Hepatocyte (in vitro differentiated cells): ENCODE results near the gene TMEM204. TPM values are rescaled to one million over a fixed set of nuclear protein-coding genes. Genes with fewer than 3 reads are reported as not detected.

Experiments
- DNase-seq: peaks from one replicate; pipeline ENCODE4 v3.0.0-alpha.2; 2016; ENCODE audit warnings: low spot score
- H2AFZ ChIP-seq: fragments of 200-600 bp; sonication (generic); 2 replicates; pipeline ENCODE4 v1.6.0; 2016; ENCODE audit warnings: antibody characterized with exemption, mild to moderate bottlenecking
- H3K27ac ChIP-seq: fragments of 200-600 bp; sonication (generic); 2 replicates; pipeline ENCODE4 v1.5.1; 2016; ENCODE audit warnings: mild to moderate bottlenecking
- H3K27me3 ChIP-seq: fragments of 200-600 bp; sonication (generic); 2 replicates; pipeline ENCODE4 v1.6.1; 2016
- H3K36me3 ChIP-seq: fragments of 200-600 bp; sonication (generic); replicated peaks from 2 replicates; pipeline ENCODE4 v1.5.1; 2016; ENCODE audit warnings: low read depth; ENCODE audit not compliant: insufficient read depth
- H3K4me1 ChIP-seq: fragments of 200-600 bp; sonication (generic); 2 replicates; pipeline ENCODE4 v1.5.1; 2016; ENCODE audit warnings: mild to moderate bottlenecking, moderate library complexity; ENCODE audit not compliant: insufficient read depth
- H3K4me2 ChIP-seq: fragments of 200-600 bp; sonication (generic); 2 replicates; pipeline ENCODE4 v1.6.0; 2016
- H3K4me3 ChIP-seq: fragments of 200-600 bp; sonication (generic); 2 replicates; pipeline ENCODE4 v1.5.1; 2016; ENCODE audit warnings: mild to moderate bottlenecking
- H3K79me2 ChIP-seq: fragments of 200-600 bp; sonication (generic); 2 replicates; pipeline ENCODE4 v1.6.0; 2017; ENCODE audit warnings: mild to moderate bottlenecking
- H3K9me2 ChIP-seq: fragments of 200-600 bp; sonication (generic); replicated peaks from 2 replicates; pipeline ENCODE4 v1.6.0; 2017; ENCODE audit warnings: mild to moderate bottlenecking; ENCODE audit not compliant: insufficient read depth
- H3K9me3 ChIP-seq: fragments of 200-600 bp; sonication (generic); 2 replicates; pipeline ENCODE4 v1.5.1; 2016; ENCODE audit warnings: low read depth, mild to moderate bottlenecking
- H4K20me1 ChIP-seq: fragments of 200-600 bp; sonication (generic); 2 replicates; pipeline ENCODE4 v1.6.0; 2016; ENCODE audit warnings: mild to moderate bottlenecking; ENCODE audit not compliant: insufficient read depth, poor library complexity, severe bottlenecking
- EZH2 ChIP-seq: fragments of 200-600 bp; sonication (generic); IDR thresholded peaks from 2 replicates; pipeline ENCODE4 v1.6.1; 2016; ENCODE audit warnings: antibody characterized with exemption, mild to moderate bottlenecking, borderline replicate concordance
- EZH2phosphoT487 ChIP-seq: fragments of 200-600 bp; sonication (generic); IDR thresholded peaks from one replicate; pipeline ENCODE4 v1.6.1; 2018; ENCODE audit warnings: antibody characterized with exemption, mild to moderate bottlenecking, low read depth, moderate library complexity; ENCODE audit not compliant: unreplicated experiment, severe bottlenecking
- WGBS: methylation state at CpG from one replicate; pipeline ENCODE4 v1.1.6; 2016; ENCODE audit warnings: low lambda C conversion rate; ENCODE audit errors: missing lambda C conversion rate; 5-methylcytosine and 5-hydroxymethylcytosine counted together
- polyA plus RNA-seq: library from polyadenylated mRNA; unstranded; fragments of >200 nt; fragmentation: Nextera tagmentation; extraction: Ambion mirVana; gene quantifications from 2 replicates; pipeline ENCODE4 v1.2.1, GENCODE V29; 2016
- total RNA-seq: library from RNA; depleted of rRNA; stranded (reverse); fragments of >200 nt; gene quantifications from 2 replicates; pipeline ENCODE4 v1.2.3, GENCODE V29; 2014
- TF ChIP-seq, protein P1 (sequence below): fragments of 200-600 bp; sonication (generic); IDR thresholded peaks from 2 replicates; pipeline ENCODE4 v1.5.1; 2016; ENCODE audit warnings: antibody characterized with exemption, mild to moderate bottlenecking; ENCODE audit not compliant: poor library complexity

The TMEM204 gene
- total and polyA plus RNA-seq, 2 experiments from 2014 or later, result 2.7 to 5.4 TPM

DNA sequence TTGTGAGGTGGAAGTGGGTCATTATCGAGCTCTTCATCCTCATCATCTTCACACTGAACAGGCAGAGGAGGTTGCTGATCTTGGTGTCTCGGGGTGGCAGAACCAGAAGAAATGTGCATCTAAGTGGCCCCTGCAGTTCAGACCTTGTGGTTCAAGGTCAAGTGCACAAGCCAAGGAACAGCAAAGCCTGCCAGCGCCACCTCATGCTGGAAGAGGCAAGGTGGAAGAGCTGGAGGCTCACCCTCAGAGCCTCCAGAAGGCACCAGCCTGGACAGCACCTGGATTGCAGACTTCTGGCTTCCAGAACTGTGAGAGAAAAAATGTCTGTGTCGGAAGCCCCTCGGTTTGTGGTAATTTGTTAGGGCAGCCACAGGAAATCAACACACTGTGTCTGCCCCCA lies 45.7 kb downstream of the TMEM204 start:
- Histone ChIP-seq H3K4me3 (no peak overlapping the region), H4K20me1 (no peaks in the 10 kb centered on the region), H3K27ac (no peak overlapping the region), H3K79me2 (no peaks in the 10 kb centered on the region), H2AFZ (no peak overlapping the region), H3K4me1 (no peaks in the 10 kb centered on the region), H3K27me3 (no peaks in the 10 kb centered on the region), H3K9me2 (no peaks in the 10 kb centered on the region), H3K4me2 (no peak overlapping the region), H3K36me3 (no peaks in the 10 kb centered on the region), H3K9me3 (no peaks in the 10 kb centered on the region)
- TF ChIP-seq EZH2 (no peak), EZH2phosphoT487 (no peak)
- TF ChIP-seq, protein P1, sequence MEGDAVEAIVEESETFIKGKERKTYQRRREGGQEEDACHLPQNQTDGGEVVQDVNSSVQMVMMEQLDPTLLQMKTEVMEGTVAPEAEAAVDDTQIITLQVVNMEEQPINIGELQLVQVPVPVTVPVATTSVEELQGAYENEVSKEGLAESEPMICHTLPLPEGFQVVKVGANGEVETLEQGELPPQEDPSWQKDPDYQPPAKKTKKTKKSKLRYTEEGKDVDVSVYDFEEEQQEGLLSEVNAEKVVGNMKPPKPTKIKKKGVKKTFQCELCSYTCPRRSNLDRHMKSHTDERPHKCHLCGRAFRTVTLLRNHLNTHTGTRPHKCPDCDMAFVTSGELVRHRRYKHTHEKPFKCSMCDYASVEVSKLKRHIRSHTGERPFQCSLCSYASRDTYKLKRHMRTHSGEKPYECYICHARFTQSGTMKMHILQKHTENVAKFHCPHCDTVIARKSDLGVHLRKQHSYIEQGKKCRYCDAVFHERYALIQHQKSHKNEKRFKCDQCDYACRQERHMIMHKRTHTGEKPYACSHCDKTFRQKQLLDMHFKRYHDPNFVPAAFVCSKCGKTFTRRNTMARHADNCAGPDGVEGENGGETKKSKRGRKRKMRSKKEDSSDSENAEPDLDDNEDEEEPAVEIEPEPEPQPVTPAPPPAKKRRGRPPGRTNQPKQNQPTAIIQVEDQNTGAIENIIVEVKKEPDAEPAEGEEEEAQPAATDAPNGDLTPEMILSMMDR, result no peak
- 98% methylated on average over 5 of the region's 5 CpGs for WGBS
- DNase-seq, result no peak

DNA sequence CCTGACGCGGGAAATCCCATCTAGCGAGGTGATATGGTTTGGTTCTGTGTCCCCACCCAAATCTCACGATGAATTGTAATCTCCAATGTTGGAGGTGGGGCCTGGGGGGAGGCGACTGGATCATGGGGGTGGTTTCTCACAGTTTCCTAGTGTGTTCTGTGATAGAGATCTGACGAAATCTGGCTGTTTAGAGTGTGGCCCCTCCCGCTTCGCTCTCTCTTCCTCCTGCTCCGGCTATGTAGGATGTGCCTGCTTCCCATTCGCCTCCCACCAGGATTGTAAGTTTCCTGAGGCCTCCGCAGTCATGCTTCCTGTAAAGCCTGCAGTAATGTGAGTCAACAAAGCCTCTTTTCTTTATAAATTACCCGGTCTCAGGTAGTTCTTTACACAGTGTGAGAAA lies 46.8 kb downstream of the TMEM204 start:
- no peaks in the 10 kb centered on the region for H3K9me2 ChIP-seq
- no peaks in the 10 kb centered on the region for H3K4me1 ChIP-seq
- H3K27ac ChIP-seq, result no peak overlapping the region
- no peaks in the 10 kb centered on the region for H3K79me2 ChIP-seq
- no peak overlapping the region for H2AFZ ChIP-seq
- H3K4me3 ChIP-seq, result no peak overlapping the region
- DNase-seq, result no peak
- no peaks in the 10 kb centered on the region for H3K36me3 ChIP-seq
- WGBS, result 92% methylated on average over 12 of the region's 12 CpGs
- H3K4me2 ChIP-seq, result no peak overlapping the region
- H3K9me3 ChIP-seq, result no peaks in the 10 kb centered on the region
- no peaks in the 10 kb centered on the region for H3K27me3 ChIP-seq
- TF ChIP-seq EZH2 (no peak), EZH2phosphoT487 (no peak)
- TF ChIP-seq, protein P1, result no peak
- H4K20me1 ChIP-seq, result no peaks in the 10 kb centered on the region

DNA sequence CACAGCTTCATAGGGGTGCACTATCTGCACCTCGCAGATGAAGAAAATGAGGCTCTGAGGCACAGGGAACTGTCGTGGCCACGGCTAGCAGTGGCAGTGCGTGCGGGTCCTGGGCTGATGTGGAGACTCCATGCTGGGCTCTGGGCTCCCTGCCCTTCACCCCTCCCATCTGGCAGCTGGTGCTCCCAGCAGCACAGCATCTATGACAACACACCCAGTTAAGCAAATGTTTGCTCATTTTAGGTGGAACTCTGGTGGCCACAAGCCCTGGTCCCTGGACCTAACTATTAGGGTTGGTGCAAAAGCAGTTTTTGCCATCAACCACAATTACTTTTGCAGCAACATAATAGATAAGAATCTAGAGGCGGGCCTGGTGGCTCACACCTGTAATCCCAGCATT lies 47.5 kb downstream of the TMEM204 start:
- no peaks in the 10 kb centered on the region for H3K4me1 ChIP-seq
- H4K20me1 ChIP-seq, result no peaks in the 10 kb centered on the region
- H3K27me3 ChIP-seq, result no peaks in the 10 kb centered on the region
- no peak for DNase-seq
- H2AFZ ChIP-seq, result no peak overlapping the region
- no peak for TF ChIP-seq EZH2phosphoT487
- no peak for TF ChIP-seq EZH2
- TF ChIP-seq, protein P1, result no peak
- no peak overlapping the region for H3K4me3 ChIP-seq
- WGBS, result 85% methylated on average over 6 of the region's 6 CpGs
- H3K4me2 ChIP-seq, result no peak overlapping the region
- H3K36me3 ChIP-seq, result no peaks in the 10 kb centered on the region
- no peaks in the 10 kb centered on the region for H3K9me3 ChIP-seq
- no peaks in the 10 kb centered on the region for H3K79me2 ChIP-seq
- no peak overlapping the region for H3K27ac ChIP-seq
- H3K9me2 ChIP-seq, result no peaks in the 10 kb centered on the region

DNA sequence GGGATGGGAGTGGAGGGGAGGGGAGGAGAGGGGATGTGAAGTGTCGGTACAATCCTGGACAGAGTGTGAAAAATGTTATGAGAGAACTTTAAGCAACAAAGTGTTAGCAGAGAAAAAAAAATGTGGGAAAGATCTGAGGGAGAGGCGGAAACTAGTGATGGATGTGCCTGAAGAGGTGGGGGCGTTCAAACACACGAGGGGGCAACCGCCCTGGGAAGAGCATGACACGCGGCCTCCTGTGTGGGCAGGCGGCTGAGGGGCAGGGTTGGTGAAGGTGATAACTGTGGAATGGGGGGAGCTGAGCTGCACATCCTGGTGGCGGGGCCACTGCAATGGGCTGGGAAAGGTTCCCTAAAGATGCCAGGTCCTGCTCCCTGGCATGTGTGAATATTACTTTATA lies 48.3 kb downstream of the TMEM204 start:
- H3K9me2 ChIP-seq, result no peaks in the 10 kb centered on the region
- TF ChIP-seq, protein P1, result no peak
- TF ChIP-seq EZH2phosphoT487, result no peak
- no peak for TF ChIP-seq EZH2
- H3K4me2 ChIP-seq, result no peak overlapping the region
- H3K4me1 ChIP-seq, result no peaks in the 10 kb centered on the region
- no peaks in the 10 kb centered on the region for H3K9me3 ChIP-seq
- no peaks in the 10 kb centered on the region for H3K27me3 ChIP-seq
- H3K36me3 ChIP-seq, result no peaks in the 10 kb centered on the region
- H3K79me2 ChIP-seq, result no peaks in the 10 kb centered on the region
- DNase-seq, result no peak
- no peak overlapping the region for H3K27ac ChIP-seq
- H2AFZ ChIP-seq, result no peak overlapping the region
- no peaks in the 10 kb centered on the region for H4K20me1 ChIP-seq
- no peak overlapping the region for H3K4me3 ChIP-seq
- 92% methylated on average over 8 of the region's 9 CpGs for WGBS
